Gastrocnemius medialis (tissue), 4 donors: ENCODE measurements around the gene TAS2R60. TPM values are rescaled to one million over a fixed set of nuclear protein-coding genes. Genes with fewer than 3 reads are reported as not detected.

Source experiments
- ATAC-seq, 2 donors: fragments of 150-250 bp; one replicate each; pipeline ENCODE4 v1.9.1; 2016
- DNase-seq, 2 donors: peaks; one replicate each; pipeline ENCODE4 v3.0.0-alpha.2; 2019
- H3K27ac ChIP-seq, 4 donors: fragments of 200-600 bp; sonication (generic); 1 replicate in 1 of 4; 2 replicates in 3 of 4; pipeline ENCODE4 v1.5.1; 2016 to 2018; ENCODE audit warnings: mild to moderate bottlenecking in 2 of 4, moderate library complexity in 1 of 4
- H3K27me3 ChIP-seq, 3 donors: fragments of 200-600 bp; sonication (generic) in 2 of 3; 1 replicate in 1 of 3; 2 replicates in 2 of 3; pipeline versions ENCODE4 v1.5.1 to v1.6.0; 2016 to 2019; ENCODE audit warnings: mild to moderate bottlenecking in 1 of 3, moderate library complexity in 1 of 3
- H3K36me3 ChIP-seq, 2 donors: fragments of 200-600 bp; sonication (generic) in 1 of 2; one replicate each; pipeline ENCODE4 v1.5.1; 2017 to 2018
- H3K4me1 ChIP-seq, 2 donors: fragments of 200-600 bp; sonication (generic) in 1 of 2; one replicate each; pipeline ENCODE4 v1.5.1; 2016 to 2017; ENCODE audit warnings: mild to moderate bottlenecking in 2 of 2
- H3K4me3 ChIP-seq, 4 donors: fragments of 200-600 bp; sonication (generic) in 3 of 4; 1 replicate in 1 of 4; 2 replicates in 3 of 4; pipeline ENCODE4 v1.5.1; 2016 to 2019; ENCODE audit warnings: mild to moderate bottlenecking in 2 of 4
- H3K9me3 ChIP-seq, 3 donors: fragments of 200-600 bp; sonication (generic) in 2 of 3; 1 replicate in 1 of 3; 2 replicates in 2 of 3; pipeline ENCODE4 v1.5.1; 2016 to 2019
- POLR2A ChIP-seq, 2 donors: fragments of 450-650 bp; IDR thresholded peaks; one replicate each; pipeline ENCODE4 v1.6.1; 2017; ENCODE audit warnings: antibody characterized with exemption in 2 of 2, mild to moderate bottlenecking in 2 of 2, moderate library complexity in 2 of 2
- in situ Hi-C, 4 donors: fragments of 200-750 bp; cut with MboI; loops; one replicate each; pipeline versions ENCODE4 v1.15.0 to v1.8.0; 2017; ENCODE audit warnings: low sequenced_read_pairs in 4 of 4
- intact Hi-C: fragments of 100-400 bp; cut with DNase I; formaldehyde crosslinking; loops from one replicate; pipeline ENCODE4 v1.15.1; 2023; ENCODE audit warnings: low total_unique reads
- total RNA-seq, 4 donors: library from RNA; depleted of rRNA; stranded (reverse); fragments of >200 nt; gene quantifications; one replicate each; pipeline versions ENCODE4 v1.1.0 to v1.2.3, GENCODE V29; 2016
- TF ChIP-seq, protein P1 (sequence below), 5 experiments: fragments of 450-650 bp in 3 of 5; fragments of 200-600 bp in 2 of 5; sonication (generic) in 2 of 5; IDR thresholded peaks in 4 of 5; conservative IDR thresholded peaks in 1 of 5; 1 replicate in 4 of 5; 2 replicates in 1 of 5; pipeline ENCODE4 v1.5.1; 2016 to 2019; ENCODE audit warnings: antibody characterized with exemption in 5 of 5, mild to moderate bottlenecking in 3 of 5, moderate library complexity in 3 of 5

The TAS2R60 gene
- total RNA-seq, 4 donors from 2014 or later = not detected

DNA sequence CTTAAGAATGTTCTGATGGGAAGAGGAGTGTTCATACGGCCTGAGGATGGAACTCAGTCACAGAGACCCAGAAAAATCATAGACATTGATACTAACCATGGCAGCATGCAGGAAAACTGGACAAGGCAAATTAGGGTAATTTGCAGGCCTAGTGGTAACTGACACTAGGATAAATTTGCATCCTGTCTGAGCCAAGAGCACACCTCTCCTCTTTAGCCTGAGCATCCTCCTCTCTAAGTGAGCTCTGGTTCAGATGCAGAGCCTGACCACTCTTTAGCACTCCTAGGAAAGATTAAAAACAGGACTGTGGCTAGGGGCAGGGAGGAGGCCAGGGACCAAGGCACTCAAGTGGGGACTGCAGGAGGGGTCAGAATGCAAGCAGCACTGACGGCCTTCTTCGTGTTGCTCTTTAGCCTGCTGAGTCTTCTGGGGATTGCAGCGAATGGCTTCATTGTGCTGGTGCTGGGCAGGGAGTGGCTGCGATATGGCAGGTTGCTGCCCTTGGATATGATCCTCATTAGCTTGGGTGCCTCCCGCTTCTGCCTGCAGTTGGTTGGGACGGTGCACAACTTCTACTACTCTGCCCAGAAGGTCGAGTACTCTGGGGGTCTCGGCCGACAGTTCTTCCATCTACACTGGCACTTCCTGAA lies 34.4 kb downstream of the TAS2R60 start, which contains the start of gene TAS2R41:
Gene TAS2R41, plus strand, starts transcription at position 373 of the 650 bp plus-strand sequence. Its CDS starts 0 bp downstream, at position 373.
- intact Hi-C loops (no loop called here), in situ Hi-C loops (no loop called here)
- DNase-seq (no peak), ATAC-seq (no peak)
- no peaks in the 10 kb centered on the region for H3K27me3 ChIP-seq
- peak within 1 kb of the TSS; percentile 24 to 51 (median 44) for H3K27ac ChIP-seq
- H3K9me3 ChIP-seq = no peaks in the 10 kb centered on the region
- no peaks in the 10 kb centered on the region for H3K36me3 ChIP-seq
- no peak within 1 kb of the TSS for H3K4me3 ChIP-seq
- TF ChIP-seq, protein P1, sequence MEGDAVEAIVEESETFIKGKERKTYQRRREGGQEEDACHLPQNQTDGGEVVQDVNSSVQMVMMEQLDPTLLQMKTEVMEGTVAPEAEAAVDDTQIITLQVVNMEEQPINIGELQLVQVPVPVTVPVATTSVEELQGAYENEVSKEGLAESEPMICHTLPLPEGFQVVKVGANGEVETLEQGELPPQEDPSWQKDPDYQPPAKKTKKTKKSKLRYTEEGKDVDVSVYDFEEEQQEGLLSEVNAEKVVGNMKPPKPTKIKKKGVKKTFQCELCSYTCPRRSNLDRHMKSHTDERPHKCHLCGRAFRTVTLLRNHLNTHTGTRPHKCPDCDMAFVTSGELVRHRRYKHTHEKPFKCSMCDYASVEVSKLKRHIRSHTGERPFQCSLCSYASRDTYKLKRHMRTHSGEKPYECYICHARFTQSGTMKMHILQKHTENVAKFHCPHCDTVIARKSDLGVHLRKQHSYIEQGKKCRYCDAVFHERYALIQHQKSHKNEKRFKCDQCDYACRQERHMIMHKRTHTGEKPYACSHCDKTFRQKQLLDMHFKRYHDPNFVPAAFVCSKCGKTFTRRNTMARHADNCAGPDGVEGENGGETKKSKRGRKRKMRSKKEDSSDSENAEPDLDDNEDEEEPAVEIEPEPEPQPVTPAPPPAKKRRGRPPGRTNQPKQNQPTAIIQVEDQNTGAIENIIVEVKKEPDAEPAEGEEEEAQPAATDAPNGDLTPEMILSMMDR (IDR thresholded peaks at IDR 0.05 in 4 of 5, conservative IDR thresholded peaks at IDR 0.05 in 1 of 5) = no peak
- TF ChIP-seq POLR2A (IDR thresholded peaks at IDR 0.05) = no peak
- H3K4me1 ChIP-seq = no peaks in the 10 kb centered on the region

DNA sequence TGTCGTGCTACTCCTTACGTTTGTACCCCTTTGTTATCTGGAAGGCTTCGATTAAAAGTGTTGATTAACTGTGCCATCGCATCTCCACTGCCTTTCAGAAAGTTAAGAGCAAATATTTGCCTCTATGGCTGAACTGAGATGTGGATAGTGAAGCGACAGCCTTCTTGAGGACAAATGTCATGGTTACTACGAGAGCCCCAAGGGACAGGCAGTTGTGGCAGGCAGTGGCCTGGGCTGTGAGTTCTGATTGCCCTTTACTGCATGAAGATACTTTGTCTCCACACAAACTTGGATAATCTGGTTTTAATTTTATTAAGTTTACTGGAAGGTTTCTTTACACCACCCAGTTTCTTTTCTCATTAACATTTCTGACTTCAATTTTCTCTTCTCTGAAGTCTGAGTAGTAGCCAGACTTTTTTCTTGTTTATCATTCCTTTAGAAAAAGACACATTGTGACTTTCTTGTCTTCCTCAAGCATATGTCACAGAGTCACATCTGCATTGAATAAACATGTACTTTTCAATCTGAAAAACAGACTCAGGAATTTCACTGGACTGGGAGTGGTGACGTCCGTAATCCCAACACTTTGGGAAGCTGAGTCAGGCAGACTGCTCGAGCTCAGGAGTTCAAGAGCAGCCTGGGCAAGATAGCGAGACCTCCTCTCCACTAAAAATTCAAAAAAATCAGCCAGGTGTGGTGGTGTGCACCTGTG lies 36.0 kb downstream of the TAS2R60 start:
- no peak for TF ChIP-seq POLR2A (IDR thresholded peaks at IDR 0.05)
- TF ChIP-seq, protein P1 (IDR thresholded peaks at IDR 0.05 in 4 of 5, conservative IDR thresholded peaks at IDR 0.05 in 1 of 5) = no peak
- Histone ChIP-seq H3K9me3 (no peaks in the 10 kb centered on the region), H3K27ac (peak overlapping the region; percentile 24 to 56 (median 53)), H3K4me1 (no peaks in the 10 kb centered on the region), H3K36me3 (no peaks in the 10 kb centered on the region), H3K4me3 (no peak overlapping the region), H3K27me3 (no peaks in the 10 kb centered on the region)
- ATAC-seq (peak; percentile 49 to 63), DNase-seq (no peak)
- intact Hi-C loops = no loop called here
- in situ Hi-C loops = no loop called here

DNA sequence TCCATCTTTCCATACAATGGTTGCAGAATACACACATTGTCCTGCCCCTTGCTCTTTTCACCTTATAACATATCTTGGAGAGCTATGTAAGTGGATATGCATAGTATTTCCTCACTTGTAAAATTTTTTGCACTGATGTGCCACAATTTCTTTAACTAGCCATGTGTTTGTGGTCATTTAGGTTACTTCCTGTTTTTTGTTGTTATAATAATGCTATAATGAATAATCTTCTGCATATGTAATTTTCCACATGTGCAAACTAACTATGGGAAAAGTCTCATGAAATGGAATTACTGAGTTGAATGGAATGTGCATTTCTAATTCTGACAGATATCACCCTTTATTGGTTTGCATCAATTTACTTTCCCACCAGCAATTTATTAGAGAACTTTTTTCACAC lies 37.2 kb downstream of the TAS2R60 start:
- Histone ChIP-seq H3K9me3 (no peaks in the 10 kb centered on the region), H3K4me1 (no peaks in the 10 kb centered on the region), H3K27ac (no peak overlapping the region), H3K36me3 (no peaks in the 10 kb centered on the region), H3K4me3 (no peak overlapping the region), H3K27me3 (no peaks in the 10 kb centered on the region)
- DNase-seq (no peak), ATAC-seq (no peak)
- intact Hi-C loops (no loop called here), in situ Hi-C loops (no loop called here)
- TF ChIP-seq, protein P1 (IDR thresholded peaks at IDR 0.05 in 4 of 5, conservative IDR thresholded peaks at IDR 0.05 in 1 of 5) = no peak
- TF ChIP-seq POLR2A (IDR thresholded peaks at IDR 0.05) = no peak

DNA sequence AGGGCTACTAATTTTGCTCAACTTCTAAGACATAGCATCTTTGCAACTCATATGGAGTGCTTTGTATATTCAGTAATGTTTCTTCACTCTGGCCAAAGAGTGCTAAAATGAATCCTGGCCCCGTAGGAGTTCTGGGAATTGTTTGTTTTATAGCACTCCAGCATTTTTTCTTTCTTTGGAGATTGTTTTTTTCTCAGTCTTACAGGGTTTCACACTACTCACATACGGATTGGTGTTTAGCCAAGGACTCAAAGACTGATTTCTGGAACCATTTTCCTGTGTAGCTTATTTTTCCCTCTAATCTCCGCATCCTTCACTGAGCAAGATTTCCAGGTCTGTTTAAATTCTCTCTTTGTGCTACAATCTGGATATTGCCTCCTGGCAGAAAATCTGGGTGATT lies 40.9 kb downstream of the TAS2R60 start:
- H3K27me3 ChIP-seq = no peaks in the 10 kb centered on the region
- TF ChIP-seq, protein P1 (IDR thresholded peaks at IDR 0.05 in 4 of 5, conservative IDR thresholded peaks at IDR 0.05 in 1 of 5) = no peak
- TF ChIP-seq POLR2A (IDR thresholded peaks at IDR 0.05) = no peak
- no peak overlapping the region for H3K4me3 ChIP-seq
- ATAC-seq (peak in 1 of 2 donors; percentile 22), DNase-seq (no peak)
- no peaks in the 10 kb centered on the region for H3K9me3 ChIP-seq
- no peaks in the 10 kb centered on the region for H3K36me3 ChIP-seq
- peak overlapping the region; percentile 4 to 45 (median 32) for H3K27ac ChIP-seq
- in situ Hi-C loops = no loop called here
- no peaks in the 10 kb centered on the region for H3K4me1 ChIP-seq
- intact Hi-C loops = no loop called here
